K562 (cell line): ENCODE measurements around the gene FRRS1L.

ENCODE experiments used
- POU5F1 ChIP-seq: fragments of 150-350 bp; IDR thresholded peaks from 2 replicates; pipeline ENCODE4 v1.6.1; 2014; ENCODE audit warnings: borderline replicate concordance, low read length, low read depth, mild to moderate bottlenecking; ENCODE audit not compliant: partially characterized antibody
- YBX1 ChIP-seq: fragments of 450-650 bp; IDR thresholded peaks from 2 replicates; pipeline ENCODE4 v1.7.1; 2016; ENCODE audit warnings: mild to moderate bottlenecking
- TF ChIP-seq, protein P1 (sequence below): fragments of 150-350 bp; conservative IDR thresholded peaks from 2 replicates; pipeline ENCODE4 v1.6.1; 2014; ENCODE audit warnings: low read length

DNA sequence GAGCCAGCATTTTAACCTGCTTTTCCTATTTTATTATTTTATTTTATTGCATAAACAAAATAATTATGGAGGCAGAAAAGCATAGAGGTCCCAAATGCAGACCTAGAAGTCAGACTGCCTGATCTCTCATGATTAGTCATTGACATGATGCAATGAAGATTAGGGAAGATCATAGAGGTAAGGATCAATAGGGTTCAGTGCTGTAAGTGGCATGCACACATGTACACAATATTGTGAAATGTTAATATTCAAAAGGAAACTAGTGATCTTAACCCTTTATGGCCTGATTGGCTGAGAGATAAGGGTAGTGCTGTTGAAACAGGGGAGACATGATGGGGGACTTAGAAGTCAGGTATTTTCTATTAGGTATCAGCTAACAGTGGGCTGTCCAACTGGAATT, 1.1 kb upstream of the FRRS1L start:
- TF ChIP-seq YBX1 (no peak), POU5F1 (no peak)
- TF ChIP-seq, protein P1, sequence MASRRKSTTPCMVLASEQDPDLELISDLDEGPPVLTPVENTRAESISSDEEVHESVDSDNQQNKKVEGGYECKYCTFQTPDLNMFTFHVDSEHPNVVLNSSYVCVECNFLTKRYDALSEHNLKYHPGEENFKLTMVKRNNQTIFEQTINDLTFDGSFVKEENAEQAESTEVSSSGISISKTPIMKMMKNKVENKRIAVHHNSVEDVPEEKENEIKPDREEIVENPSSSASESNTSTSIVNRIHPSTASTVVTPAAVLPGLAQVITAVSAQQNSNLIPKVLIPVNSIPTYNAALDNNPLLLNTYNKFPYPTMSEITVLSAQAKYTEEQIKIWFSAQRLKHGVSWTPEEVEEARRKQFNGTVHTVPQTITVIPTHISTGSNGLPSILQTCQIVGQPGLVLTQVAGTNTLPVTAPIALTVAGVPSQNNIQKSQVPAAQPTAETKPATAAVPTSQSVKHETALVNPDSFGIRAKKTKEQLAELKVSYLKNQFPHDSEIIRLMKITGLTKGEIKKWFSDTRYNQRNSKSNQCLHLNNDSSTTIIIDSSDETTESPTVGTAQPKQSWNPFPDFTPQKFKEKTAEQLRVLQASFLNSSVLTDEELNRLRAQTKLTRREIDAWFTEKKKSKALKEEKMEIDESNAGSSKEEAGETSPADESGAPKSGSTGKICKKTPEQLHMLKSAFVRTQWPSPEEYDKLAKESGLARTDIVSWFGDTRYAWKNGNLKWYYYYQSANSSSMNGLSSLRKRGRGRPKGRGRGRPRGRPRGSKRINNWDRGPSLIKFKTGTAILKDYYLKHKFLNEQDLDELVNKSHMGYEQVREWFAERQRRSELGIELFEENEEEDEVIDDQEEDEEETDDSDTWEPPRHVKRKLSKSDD, result no peak
